NOMO-1 (cell line): ENCODE results near the gene ARHGAP45.

Source experiments
- DNase-seq, 2 experiments: peaks; one replicate each; lab custom pipeline; 2025; ENCODE audit not compliant: unreplicated experiment in 2 of 2; lab: John Stamatoyannopoulos, UW

The ARHGAP45 gene

DNA sequence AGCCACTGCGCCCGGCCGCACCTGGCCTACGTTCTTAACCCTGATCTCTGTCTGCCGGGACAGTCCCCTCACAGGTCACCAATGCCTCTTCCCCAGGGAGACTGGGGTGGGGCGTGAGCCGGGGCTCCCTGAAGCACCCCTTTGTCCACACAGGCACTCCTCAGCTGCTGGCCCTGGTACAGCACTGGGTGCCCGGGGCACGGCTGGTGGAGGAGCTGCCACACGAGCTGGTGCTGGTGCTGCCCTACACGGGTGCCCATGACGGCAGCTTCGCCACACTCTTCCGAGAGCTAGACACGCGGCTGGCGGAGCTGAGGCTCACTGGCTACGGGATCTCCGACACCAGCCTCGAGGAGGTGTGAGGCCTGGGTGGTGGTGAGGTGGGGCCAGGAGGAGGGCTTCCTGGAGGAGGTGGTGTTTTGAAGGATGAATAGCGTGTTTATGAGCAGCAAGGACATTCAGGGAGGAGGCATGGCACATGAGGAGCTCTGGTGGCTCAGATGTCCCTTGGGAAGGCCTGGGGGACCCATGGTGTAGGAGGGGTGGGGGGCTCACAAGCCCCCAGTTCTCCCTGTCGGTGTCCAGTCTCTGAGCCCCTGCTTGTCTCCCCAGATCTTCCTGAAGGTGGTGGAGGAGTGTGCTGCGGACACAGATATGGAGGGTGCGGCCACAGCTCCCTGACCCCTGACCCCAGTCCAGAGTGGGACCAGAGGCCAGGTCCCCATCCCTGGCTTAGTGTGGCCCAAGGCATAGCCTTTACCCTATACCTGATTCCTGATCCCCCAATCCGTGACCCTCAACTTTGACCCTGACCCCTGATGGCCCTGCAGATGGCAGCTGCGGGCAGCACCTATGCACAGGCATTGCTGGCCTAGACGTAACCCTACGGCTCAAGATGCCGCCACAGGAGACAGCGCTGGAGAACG, 13.5 kb upstream of the ARHGAP45 start:
- DNase-seq = no peak

- no peak for DNase-seq
Observed at GRCh38 chr19:1054102-1055027, 12.6 kb upstream of the ARHGAP45 start.

- DNase-seq = no peak
Observed at GRCh38 chr19:1055028-1055425, 11.9 kb upstream of the ARHGAP45 start.

DNA sequence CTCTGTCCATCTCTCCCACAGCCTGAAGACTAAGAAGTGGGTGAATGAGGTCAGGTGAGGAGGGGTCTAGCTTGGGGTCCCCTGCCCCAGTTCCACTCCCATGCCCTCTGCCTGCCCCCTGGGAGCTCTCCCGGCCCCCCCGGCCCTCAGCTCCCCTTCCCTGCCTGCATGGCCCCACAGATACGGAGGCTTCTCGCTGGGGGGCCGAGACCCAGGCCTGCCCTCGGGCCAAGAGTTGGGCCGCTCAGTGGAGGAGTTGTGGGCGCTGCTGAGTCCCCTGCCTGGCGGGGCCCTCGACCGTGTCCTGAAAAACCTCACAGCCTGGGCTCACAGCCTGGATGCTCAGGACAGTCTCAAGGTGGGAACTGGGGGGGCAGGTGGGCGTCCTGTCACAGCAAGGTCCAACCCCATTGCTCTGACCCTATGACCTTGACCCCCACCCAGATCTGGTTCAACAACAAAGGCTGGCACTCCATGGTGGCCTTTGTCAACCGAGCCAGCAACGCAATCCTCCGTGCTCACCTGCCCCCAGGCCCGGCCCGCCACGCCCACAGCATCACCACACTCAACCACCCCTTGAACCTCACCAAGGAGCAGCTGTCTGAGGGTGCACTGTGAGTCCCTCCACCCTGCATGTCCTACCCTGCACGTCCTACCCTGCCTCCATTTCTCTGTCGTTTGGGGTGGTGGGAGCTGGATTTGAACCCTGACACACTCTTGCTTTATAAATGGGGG, 10.9 kb upstream of the ARHGAP45 start:
- no peak for DNase-seq

- no peak for DNase-seq
Observed at GRCh38 chr19:1057176-1057855, 9.7 kb upstream of the ARHGAP45 start.

DNA sequence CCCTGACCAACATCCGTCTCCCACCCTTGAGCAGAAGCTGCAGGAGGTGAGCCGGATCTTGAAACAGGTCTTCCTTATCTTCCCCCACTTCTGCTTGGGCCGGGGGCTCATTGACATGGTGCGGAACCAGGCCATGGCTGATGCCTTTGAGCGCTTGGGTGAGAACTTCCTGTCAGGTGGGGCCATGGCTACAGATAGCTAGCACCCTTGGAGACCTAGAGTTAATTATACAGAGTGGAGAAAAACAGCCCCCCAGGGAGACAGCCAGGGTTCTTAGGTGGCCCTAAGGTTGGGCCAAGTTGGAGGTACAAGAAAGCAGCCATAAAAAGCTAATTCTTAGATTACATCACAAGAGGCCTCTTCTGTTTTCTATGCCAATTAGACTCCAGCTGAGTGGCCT, 8.9 kb upstream of the ARHGAP45 start:
- no peak for DNase-seq

DNA sequence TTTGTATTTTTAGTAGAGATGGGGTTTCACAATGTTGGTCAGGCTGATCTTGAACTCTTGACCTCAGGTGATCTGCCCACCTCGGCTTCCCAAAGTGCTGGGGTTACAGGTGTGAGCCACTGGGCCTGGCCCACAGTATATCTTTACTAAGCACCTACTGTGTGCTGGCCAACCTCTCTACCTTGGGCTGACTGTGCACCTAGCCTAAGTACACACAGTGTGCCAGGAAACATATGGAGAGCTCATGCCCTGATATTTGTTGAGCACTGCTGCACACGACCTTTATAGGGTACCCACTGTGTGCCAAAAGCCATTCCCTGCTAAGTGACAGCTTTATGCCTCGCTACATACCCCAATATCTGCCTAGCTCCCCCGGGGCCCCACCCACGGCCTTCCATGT, 6.3 kb upstream of the ARHGAP45 start:
- DNase-seq = no peak

- no peak for DNase-seq
Observed at GRCh38 chr19:1061987-1062386, 5.0 kb upstream of the ARHGAP45 start.

DNA sequence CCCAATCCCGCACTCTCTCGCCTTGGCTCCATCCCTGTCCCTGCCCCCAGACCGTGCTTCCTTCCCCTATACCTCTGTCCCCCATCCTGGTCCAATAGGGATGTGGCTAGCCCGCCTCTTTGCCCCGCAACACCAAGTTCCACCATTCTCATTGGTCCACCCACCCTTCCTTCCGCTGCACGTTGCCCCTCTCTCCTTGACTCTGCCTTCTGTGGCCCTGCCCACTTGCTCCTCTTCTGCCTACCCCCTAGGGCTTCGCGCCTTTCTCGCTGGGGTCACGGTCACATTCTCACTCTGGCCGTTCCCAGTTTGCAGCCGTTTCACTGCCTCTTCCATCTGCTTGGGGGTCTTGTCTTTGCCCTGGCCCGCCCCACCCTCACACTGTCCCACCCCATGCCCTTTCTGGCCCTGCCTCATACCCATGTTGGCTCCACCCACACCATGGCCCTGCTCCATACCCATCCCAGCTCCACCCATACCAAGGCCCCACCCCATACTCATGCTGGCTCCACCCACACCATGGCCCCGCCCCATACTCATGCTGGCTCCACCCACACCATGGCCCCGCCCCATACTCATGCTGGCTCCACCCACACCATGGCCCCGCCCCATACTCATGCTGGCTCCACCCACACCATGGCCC, 4.5 kb upstream of the ARHGAP45 start:
- DNase-seq = no peak

- DNase-seq = no peak
Observed at GRCh38 chr19:1063030-1063908, 3.7 kb upstream of the ARHGAP45 start.

DNA sequence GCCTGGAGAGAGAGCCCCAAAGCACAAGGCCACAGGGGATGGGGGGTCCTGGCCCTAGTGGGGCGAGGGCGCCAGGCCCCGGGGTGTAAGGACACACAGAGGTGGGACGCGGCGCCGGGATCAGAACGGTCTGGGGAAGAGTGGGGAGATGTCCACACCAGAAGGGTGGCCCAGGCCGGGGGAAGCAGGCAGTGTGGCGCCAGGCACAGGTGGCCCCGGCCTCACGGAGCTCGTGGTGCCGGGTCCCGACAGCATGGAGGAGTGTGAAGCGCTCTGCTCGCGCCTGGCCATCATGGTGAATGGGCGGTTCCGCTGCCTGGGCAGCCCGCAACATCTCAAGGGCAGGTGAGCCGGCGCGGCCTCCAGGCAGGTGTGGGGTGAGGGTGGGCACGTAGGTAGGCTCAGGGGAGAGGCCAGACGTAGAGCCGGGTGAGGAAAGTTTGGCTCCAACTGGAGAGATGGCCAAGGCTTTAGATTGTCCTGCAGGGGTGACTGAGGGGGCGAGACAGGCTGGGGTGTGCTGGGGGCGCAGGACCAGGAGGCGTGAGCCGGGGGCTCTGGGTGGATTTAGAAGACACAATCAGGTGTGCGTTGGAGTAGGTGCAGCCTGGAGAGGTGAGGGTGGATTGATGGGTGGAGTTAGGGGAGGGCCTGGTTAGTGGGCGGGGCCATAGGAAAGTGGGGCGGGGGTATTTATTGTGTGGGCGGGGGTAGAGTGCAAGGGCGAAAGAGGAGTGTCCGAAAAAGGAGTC, 2.9 kb upstream of the ARHGAP45 start:
- no peak for DNase-seq

GRCh38 chr19:1064661-1065605, 2.0 kb upstream of the ARHGAP45 start:
- DNase-seq = peak; percentile 71 to 79

DNA sequence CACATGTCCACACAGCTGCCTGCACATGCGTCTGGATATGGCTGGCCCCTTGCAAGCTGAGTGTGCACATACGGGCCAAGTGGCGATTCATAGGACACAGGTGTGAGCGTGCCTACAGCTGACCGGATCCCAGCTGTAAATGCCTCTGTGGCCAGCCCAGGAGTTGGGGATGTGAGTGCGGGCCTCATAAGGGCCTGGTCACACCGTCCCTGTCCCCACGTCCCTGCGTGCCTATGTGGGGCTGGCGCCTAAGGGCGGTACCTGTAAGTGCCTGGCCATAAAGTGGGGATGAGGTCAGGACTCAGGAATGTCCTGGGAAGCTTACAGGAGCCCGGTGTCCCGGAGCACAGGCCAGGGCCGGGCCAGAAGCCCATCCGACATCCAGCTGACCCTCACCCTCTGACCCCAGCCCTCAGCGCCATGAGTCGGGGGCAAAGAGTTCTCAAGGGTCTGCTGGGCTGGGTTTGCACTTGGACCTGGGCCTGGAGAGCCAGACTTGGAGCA, 1.3 kb upstream of the ARHGAP45 start:
- no peak for DNase-seq

DNA sequence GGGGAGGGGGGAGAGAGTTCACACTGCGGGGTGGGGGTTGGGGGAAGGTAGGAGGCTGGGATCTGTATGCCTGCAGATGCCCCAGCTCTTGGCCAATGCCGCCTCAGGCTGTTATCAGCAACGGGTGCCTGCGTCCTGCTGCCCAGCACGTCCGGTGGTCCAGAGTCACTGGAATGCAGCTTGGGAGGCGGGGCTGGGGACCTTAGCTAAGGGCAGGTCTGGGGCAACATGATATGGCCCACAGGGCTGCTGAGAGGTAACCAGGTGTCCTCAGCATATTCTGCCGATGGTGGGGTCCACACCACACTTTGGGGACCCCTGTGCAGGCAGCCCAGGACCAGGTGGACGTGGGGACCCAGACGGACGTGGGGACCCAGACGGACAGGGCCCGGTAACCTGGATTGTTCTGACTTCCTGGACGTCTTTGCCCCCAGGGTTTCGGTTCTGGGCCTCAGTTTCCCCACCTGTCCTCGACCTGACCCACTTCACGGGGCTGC, 668 bp upstream of the ARHGAP45 start:
- DNase-seq = no peak

DNA sequence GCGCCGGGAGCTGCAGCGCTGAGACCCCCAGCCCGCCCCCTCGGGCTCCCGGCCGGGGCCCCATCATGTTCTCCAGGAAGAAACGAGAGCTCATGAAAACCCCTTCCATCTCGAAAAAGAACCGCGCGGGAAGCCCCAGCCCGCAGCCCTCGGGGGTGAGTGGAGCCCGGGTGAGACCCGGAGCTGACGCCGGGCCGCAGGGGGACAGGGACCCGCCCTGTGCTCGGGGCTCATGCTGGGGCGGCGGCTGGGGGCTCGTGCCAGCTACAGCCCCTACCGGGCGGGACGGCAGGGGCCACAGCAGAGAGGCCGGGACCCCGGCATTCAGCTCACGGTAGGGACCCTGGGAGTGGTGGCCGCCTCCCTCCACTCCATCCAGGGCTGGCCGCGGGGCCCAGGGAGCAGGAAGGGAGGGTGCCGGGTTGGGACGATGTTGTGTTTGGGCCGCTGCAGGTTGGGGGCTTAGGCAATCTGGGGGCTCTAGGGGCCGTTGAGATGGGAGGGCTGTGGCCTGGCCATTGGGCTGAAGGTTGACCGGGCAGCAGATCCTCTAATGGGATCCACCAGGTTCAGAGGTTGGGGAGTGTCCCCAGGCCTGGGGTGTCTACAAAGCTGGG, 482 bp downstream of the ARHGAP45 start:
- peak in 1 of 2 experiments; percentile 65 for DNase-seq
